ENCODE results near the gene PRRX2.

The PRRX2 gene

DNA sequence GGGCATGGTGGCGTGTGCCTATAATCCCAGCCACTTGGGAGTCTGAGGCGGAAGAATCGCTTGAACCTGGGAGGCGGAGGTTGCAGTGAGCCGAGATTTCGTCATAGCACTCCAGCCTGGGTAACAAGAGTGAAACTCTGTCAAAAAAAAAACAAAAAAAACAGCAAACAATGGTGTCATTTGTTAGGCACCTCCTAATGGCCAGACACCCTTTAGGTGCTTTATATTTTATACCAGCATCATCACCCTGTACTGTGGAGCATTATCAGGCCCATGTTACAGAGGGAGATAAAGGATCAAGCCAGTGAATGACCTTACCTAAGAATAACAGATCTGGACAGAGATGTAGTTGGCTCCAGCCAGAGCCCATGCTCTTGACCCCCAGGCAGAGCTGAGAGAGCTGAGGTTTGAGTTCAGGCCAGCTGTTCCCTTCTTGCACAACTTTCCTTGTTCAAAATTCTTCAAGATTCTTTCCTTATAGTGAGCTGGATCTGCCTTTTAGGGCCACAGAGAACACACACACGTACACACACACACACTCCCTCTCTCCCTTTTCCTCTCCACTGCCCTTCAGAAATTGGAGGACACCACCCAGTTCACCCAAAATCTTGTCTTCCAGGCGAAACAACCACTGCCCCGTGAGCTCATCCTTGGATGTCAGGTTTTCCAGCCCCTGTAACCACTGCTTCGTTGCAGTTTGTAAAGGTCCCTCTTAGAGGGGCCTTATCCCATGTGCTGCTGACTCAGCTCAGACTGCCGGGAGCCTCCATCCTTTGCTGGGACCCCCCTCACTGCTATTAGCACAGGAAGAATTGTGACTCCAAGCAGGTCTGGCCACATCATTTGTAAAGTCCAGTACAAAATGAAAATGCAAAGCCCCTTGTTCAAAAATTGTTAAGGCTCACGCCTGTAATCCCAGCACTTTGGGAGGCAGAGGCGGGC, 97.8 kb downstream of the PRRX2 start:
- ATAC-seq (replicated peaks) = no peak
- no peaks in the 10 kb centered on the region for H3K4me1 Mint-ChIP-seq (ENCODE audit: low read depth in 2 of 2)
- no peaks in the 10 kb centered on the region for H3K9me3 Mint-ChIP-seq
- H3K27ac Mint-ChIP-seq = no peak overlapping the region
- peaks cover 14 to 17% of the 10 kb centered on the region in 2 donors for H3K27me3 Mint-ChIP-seq
- H3K36me3 Mint-ChIP-seq (ENCODE audit: insufficient read depth) = no peaks in the 10 kb centered on the region
- H3K4me3 Mint-ChIP-seq = no peak overlapping the region
- DNase-seq = no peak

DNA sequence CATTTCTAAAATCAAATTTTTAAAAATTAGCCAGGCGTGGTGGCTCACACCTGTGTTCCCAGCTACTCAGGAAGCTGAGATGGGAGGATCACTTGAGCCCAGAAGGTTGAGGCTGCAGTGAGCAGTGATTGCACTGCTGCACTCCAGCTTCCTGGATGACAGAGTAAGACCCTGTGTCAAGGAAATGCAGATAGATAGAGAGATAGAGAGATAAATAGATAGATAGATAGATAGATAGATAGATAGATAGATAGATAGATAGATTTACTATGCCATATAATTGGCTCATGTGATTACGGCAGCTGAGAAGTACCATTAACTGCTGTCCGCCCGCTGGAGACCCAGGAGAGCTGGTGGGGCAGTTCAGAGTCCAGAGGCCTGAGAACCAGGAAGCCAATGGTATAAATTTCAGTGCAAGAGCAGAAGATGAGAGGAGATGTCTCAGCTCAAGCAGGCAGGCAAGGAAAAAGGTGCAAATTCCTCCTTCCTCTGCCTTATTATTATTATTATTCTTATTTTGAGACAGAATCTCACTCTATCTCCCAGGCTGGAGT, 100.4 kb downstream of the PRRX2 start:
- Mint-ChIP-seq H3K27ac (no peak overlapping the region), H3K36me3 (ENCODE audit: insufficient read depth) (no peaks in the 10 kb centered on the region)
- no peak for ATAC-seq (replicated peaks)

DNA sequence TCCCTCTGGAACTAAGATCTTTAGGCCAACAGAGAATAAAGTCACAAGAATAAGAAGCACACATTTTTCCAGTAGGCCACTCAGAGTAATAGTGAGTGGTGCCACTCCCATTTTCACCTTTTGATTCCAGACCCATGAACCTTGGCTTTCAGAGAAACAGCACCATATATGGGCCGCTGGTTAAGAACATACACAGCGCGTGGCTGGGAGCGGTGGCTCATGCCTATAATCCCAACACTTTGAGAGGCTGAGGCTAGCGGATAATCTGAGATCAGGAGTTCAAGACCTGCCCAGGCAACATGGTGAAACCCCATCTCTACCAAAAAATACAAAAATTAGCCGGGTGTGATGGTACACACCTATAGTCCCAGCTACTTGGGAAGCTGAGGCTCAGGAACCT, 103.0 kb downstream of the PRRX2 start:
- ATAC-seq (replicated peaks) = no peak
- no peaks in the 10 kb centered on the region for H3K36me3 Mint-ChIP-seq (ENCODE audit: insufficient read depth)

More for the DNA sequence above, 100.4 kb downstream of the PRRX2 start:
- Mint-ChIP-seq H3K27me3 (peaks cover 8 to 13% of the 10 kb centered on the region in 2 donors), H3K9me3 (no peaks in the 10 kb centered on the region), H3K4me1 (ENCODE audit: low read depth in 2 of 2) (no peaks in the 10 kb centered on the region), H3K4me3 (no peak overlapping the region)
- DNase-seq = no peak

DNA sequence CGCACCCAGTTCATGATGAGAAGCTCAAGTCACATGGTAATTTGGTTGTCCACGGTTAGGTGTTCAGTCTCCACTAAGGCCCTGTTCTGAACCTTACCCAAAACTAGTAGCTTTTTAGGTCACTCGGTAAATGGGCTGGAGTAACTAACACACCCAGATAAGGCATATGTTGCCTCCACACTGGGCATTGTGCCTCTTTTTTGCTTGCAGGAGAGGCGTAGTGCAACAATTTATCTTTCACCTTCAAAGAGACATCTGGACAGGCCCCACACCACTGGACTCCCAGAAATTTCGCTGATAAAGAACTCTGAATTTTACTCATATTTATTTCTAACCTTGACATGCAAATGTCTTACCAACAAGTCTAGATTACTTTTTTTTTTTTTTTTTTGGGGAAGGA, 104.2 kb downstream of the PRRX2 start:
- no peaks in the 10 kb centered on the region for H3K4me1 Mint-ChIP-seq (ENCODE audit: low read depth in 2 of 2)
- no peak overlapping the region for H3K27ac Mint-ChIP-seq
- H3K9me3 Mint-ChIP-seq = no peaks in the 10 kb centered on the region
- H3K36me3 Mint-ChIP-seq (ENCODE audit: insufficient read depth) = no peaks in the 10 kb centered on the region
- ATAC-seq (replicated peaks) = no peak
- no peak overlapping the region for H3K4me3 Mint-ChIP-seq
- H3K27me3 Mint-ChIP-seq = peaks cover 8 to 13% of the 10 kb centered on the region in 2 donors
- DNase-seq = no peak

More for the DNA sequence above, 103.0 kb downstream of the PRRX2 start:
- Mint-ChIP-seq H3K27me3 (peaks cover 8 to 13% of the 10 kb centered on the region in 2 donors), H3K9me3 (no peaks in the 10 kb centered on the region), H3K4me3 (no peak overlapping the region), H3K4me1 (ENCODE audit: low read depth in 2 of 2) (no peaks in the 10 kb centered on the region), H3K27ac (no peak overlapping the region)
- no peak for DNase-seq

DNA sequence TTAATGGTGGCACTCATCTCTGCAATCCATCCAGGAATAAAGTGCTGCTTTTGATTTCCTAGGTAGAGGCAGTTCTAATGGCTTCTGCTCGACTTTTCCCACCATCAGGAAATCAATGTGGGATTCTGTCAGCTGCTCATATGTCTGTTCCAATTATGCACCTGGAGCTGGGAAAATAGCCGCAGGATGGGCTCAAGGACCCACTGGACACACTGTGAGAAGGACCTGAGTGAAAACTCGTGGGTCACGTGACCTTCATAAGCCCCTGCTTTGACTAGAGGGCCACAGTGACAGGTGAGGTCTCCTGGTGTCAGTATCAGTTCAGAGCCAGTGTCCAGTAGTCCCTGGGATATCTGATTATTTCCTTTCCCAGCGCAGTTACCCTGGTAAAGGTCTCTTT, 105.3 kb downstream of the PRRX2 start:
- peaks cover 8 to 13% of the 10 kb centered on the region in 2 donors for H3K27me3 Mint-ChIP-seq
- no peaks in the 10 kb centered on the region for H3K9me3 Mint-ChIP-seq
- H3K27ac Mint-ChIP-seq = no peak overlapping the region
- no peaks in the 10 kb centered on the region for H3K4me1 Mint-ChIP-seq (ENCODE audit: low read depth in 2 of 2)
- H3K4me3 Mint-ChIP-seq = no peak overlapping the region
- ATAC-seq (replicated peaks) = no peak
- DNase-seq = no peak
- H3K36me3 Mint-ChIP-seq (ENCODE audit: insufficient read depth) = no peaks in the 10 kb centered on the region

Measured in effector memory CD8-positive, alpha-beta T cell (primary cell).